Measurements from ENCODE around the gene GGNBP2.

DNA sequence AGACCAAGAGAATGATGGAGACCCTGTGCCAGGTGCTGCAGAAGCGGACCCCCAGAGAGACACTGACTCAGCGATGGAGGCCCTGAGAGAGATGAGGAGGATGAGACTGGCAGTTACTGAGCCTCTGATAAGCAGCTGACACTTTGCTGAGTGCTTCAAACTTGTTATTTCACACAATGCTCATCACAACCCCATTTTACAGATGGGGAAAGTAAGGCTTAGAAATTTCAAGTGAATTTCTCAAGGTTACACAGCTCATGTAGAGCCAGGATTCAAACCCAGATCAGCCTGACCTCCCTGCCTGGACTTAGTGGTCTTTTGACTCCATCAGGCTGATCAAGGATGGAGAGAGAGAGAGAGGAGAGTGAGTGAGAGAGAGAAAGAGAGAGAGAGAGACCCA is 83.9 kb downstream of the GGNBP2 start:
- TF ChIP-seq, protein P1, sequence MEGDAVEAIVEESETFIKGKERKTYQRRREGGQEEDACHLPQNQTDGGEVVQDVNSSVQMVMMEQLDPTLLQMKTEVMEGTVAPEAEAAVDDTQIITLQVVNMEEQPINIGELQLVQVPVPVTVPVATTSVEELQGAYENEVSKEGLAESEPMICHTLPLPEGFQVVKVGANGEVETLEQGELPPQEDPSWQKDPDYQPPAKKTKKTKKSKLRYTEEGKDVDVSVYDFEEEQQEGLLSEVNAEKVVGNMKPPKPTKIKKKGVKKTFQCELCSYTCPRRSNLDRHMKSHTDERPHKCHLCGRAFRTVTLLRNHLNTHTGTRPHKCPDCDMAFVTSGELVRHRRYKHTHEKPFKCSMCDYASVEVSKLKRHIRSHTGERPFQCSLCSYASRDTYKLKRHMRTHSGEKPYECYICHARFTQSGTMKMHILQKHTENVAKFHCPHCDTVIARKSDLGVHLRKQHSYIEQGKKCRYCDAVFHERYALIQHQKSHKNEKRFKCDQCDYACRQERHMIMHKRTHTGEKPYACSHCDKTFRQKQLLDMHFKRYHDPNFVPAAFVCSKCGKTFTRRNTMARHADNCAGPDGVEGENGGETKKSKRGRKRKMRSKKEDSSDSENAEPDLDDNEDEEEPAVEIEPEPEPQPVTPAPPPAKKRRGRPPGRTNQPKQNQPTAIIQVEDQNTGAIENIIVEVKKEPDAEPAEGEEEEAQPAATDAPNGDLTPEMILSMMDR (IDR thresholded peaks at IDR 0.05; ENCODE audit: low read depth, low read length, poor library complexity, severe bottlenecking), result no peak
- TF ChIP-seq EZH2phosphoT487 (IDR thresholded peaks at IDR 0.05; ENCODE audit: borderline replicate concordance, low read length), result no peak

All from DOHH2 (cell line).